ENCODE results near the gene NCKAP5. TPM values are rescaled to one million over a fixed set of nuclear protein-coding genes. Genes with fewer than 3 reads are reported as not detected.

NCKAP5 gene
- total and polyA plus RNA-seq, 9 of the 15 experiments (the other 6 are each of a cell fraction or from before 2014, with no cell fraction given): not detected

DNA sequence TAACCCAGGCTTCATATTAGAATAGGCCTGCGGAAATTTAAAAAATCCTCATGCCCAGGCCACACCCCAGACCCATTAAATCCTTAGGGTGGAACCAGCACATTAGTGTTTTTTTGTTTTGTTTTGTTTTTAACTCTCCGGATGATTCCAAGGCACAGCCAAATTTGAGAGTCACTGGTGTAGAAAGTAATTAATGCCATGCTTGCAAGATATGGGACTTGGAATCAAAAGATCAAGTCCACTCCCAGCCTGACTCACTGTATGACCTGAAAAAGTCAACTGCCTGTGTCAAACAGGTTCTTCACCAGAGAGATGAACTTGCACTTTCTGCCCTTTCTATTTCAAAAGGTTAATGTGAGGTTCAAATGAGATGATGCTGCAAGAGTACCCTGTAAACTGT is 588.0 kb downstream of the NCKAP5 start:
- Histone ChIP-seq H3K4me1 (replicated peaks in 1 of 2; ENCODE audit: control insufficient read depth in 2 of 2, insufficient read depth in 2 of 2, low read length in 2 of 2) (no peaks in the 10 kb centered on the region), H3K9me1 (ENCODE audit: control insufficient read depth, insufficient read depth, low read length) (no peaks in the 10 kb centered on the region), H3K27ac (ENCODE audit: extremely low read depth, low read depth, low read length) (no peak overlapping the region), H3K9ac (ENCODE audit: insufficient read depth in 1 of 2, low read depth in 2 of 2, low read length in 2 of 2) (no peak overlapping the region), H3K79me2 (ENCODE audit: control insufficient read depth, insufficient read depth, low read length) (no peaks in the 10 kb centered on the region), H3K4me3 (no peak overlapping the region), H3K4me2 (ENCODE audit: insufficient read depth, low read length) (no peak overlapping the region), H2AFZ (ENCODE audit: low read depth, low read length) (no peak overlapping the region), H3K36me3 (ENCODE audit: control insufficient read depth, insufficient read depth, low read length) (no peaks in the 10 kb centered on the region), H3K27me3 (ENCODE audit: control insufficient read depth in 2 of 2, insufficient read depth in 2 of 2, low read length in 2 of 2) (no peaks in the 10 kb centered on the region), H3K9me3 (replicated peaks; ENCODE audit: control insufficient read depth, insufficient read depth, low read depth, low read length) (no peaks in the 10 kb centered on the region), H4K20me1 (replicated peaks; ENCODE audit: control insufficient read depth, insufficient read depth, low read length) (no peaks in the 10 kb centered on the region)
- intact Hi-C loops (cut with micrococcal nuclease): no loop called here
- FAIRE-seq: no peak
- CTCF ChIA-PET (ENCODE audit: low intra/inter-chr PET ratio): no interaction called here
- POLR2A ChIA-PET: no interaction called here
- 0% methylated on average over 2 of the region's 2 CpGs for WGBS (ENCODE audit: insufficient coverage, low coverage, missing lambda C conversion rate)
- no TSS peak for BruUV-seq (replicated peaks)
- ATAC-seq: no peak
- in situ Hi-C loops (cut with MboI): no loop called here
- TF ChIP-seq SMAD4 (CRISPR knock-in tag; conservative IDR thresholded peaks at IDR 0.05): no peak
- TF ChIP-seq TCF7 (IDR thresholded peaks at IDR 0.05; ENCODE audit: borderline replicate concordance): no peak
- DNase-seq (ENCODE audit: extremely low read depth in 1 of 4, low spot score in 3 of 4): no peak

GRCh38 chr2:132979339-132980093 is 588.7 kb downstream of the NCKAP5 start:
- Histone ChIP-seq H3K9me3 (replicated peaks; ENCODE audit: control insufficient read depth, insufficient read depth, low read depth, low read length) (no peaks in the 10 kb centered on the region), H3K4me3 (no peak overlapping the region), H3K4me1 (replicated peaks in 1 of 2; ENCODE audit: control insufficient read depth in 2 of 2, insufficient read depth in 2 of 2, low read length in 2 of 2) (no peaks in the 10 kb centered on the region), H3K27ac (ENCODE audit: extremely low read depth, low read depth, low read length) (no peak overlapping the region), H3K36me3 (ENCODE audit: control insufficient read depth, insufficient read depth, low read length) (no peaks in the 10 kb centered on the region), H2AFZ (ENCODE audit: low read depth, low read length) (no peak overlapping the region), H3K9ac (ENCODE audit: insufficient read depth in 1 of 2, low read depth in 2 of 2, low read length in 2 of 2) (no peak overlapping the region), H3K79me2 (ENCODE audit: control insufficient read depth, insufficient read depth, low read length) (no peaks in the 10 kb centered on the region), H4K20me1 (replicated peaks; ENCODE audit: control insufficient read depth, insufficient read depth, low read length) (no peaks in the 10 kb centered on the region), H3K27me3 (ENCODE audit: control insufficient read depth in 2 of 2, insufficient read depth in 2 of 2, low read length in 2 of 2) (no peaks in the 10 kb centered on the region), H3K9me1 (ENCODE audit: control insufficient read depth, insufficient read depth, low read length) (no peaks in the 10 kb centered on the region), H3K4me2 (ENCODE audit: insufficient read depth, low read length) (no peak overlapping the region)
- no peak for ATAC-seq
- no peak for FAIRE-seq
- intact Hi-C loops (cut with micrococcal nuclease) (no loop called here), in situ Hi-C loops (cut with MboI) (no loop called here)
- no TSS peak for BruUV-seq (replicated peaks)
- TF ChIP-seq RBM14 (IDR thresholded peaks at IDR 0.05; ENCODE audit: borderline replicate concordance, insufficient read depth, low read depth, low read length) (no peak), CHD4 (IDR thresholded peaks at IDR 0.05; ENCODE audit: insufficient read depth, insufficient replicate concordance, low read depth, low read length, poor library complexity, severe bottlenecking) (no peak), FOXP1 (CRISPR knock-in tag; IDR thresholded peaks at IDR 0.05) (no peak)
- TF ChIP-seq, protein P1, sequence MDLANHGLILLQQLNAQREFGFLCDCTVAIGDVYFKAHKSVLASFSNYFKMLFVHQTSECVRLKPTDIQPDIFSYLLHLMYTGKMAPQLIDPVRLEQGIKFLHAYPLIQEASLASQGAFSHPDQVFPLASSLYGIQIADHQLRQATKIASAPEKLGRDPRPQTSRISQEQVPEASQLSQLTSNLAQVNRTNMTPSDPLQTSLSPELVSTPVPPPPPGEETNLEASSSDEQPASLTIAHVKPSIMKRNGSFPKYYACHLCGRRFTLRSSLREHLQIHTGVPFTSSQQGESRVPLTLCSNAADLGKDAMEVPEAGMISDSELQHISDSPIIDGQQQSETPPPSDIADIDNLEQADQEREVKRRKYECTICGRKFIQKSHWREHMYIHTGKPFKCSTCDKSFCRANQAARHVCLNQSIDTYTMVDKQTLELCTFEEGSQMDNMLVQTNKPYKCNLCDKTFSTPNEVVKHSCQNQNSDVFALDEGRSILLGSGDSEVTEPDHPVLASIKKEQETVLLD (IDR thresholded peaks at IDR 0.05): no peak
- 0% methylated on average over 5 of the region's 5 CpGs for WGBS (ENCODE audit: insufficient coverage, low coverage, missing lambda C conversion rate)
- ChIA-PET CTCF (ENCODE audit: low intra/inter-chr PET ratio) (no interaction called here), POLR2A (no interaction called here)
- no peak for DNase-seq (ENCODE audit: extremely low read depth in 1 of 4, low spot score in 3 of 4)

Measured in K562 (cell line).